GM12878 (cell line): ENCODE measurements around the gene HNRNPA2B1. TPM values are rescaled to one million over a fixed set of nuclear protein-coding genes. Genes with fewer than 3 reads are reported as not detected.

Source experiments
- ATAC-seq: fragments of 200-7000 bp; cut with Tn5 transposase; 3 replicates; pipeline ENCODE4 v1.9.1; 2020; ENCODE audit warnings: mild to moderate bottlenecking, moderate library complexity
- BruUV-seq: library from RNA; stranded (reverse); fragments of 400-500 nt; replicated peaks from 2 replicates; lab custom pipeline; 2021; lab: Mats Ljungman, UMichigan
- CTCF ChIA-PET: fragments of 300-600 bp; sonication (Branson Sonifier 250); formaldehyde crosslinking; extraction: SDS; loops from one replicate; lab custom pipeline; 2021; ENCODE audit warnings: inconsistent platforms; lab: Yijun Ruan, JAX
- POLR2A ChIA-PET: fragments of 350-600 bp; formaldehyde crosslinking; extraction: SDS; loops from one replicate; lab custom pipeline; 2021; ENCODE audit warnings: inconsistent platforms; lab: Charles Lee
- RAD21 ChIA-PET: fragments of 300-600 bp; sonication (Branson Sonifier 250); formaldehyde crosslinking; loops from one replicate; lab custom pipeline; 2023; ENCODE audit warnings: antibody characterized with exemption; ENCODE audit not compliant: unreplicated experiment; lab: Charles Lee
- SMC1A ChIA-PET: fragments of 300-600 bp; sonication (Branson Sonifier 250); formaldehyde crosslinking; loops from one replicate; lab custom pipeline; 2023; ENCODE audit not compliant: unreplicated experiment, uncharacterized antibody; lab: Charles Lee
- DNase-seq: peaks from one replicate; pipeline ENCODE4 v3.0.0-alpha.2; 2011; ENCODE audit warnings: low read depth, low spot score
- FAIRE-seq: peaks from 3 replicates; lab custom pipeline; 2011; peaks lifted over from hg19 to GRCh38; lab: Jason Lieb, UNC
- H2AFZ ChIP-seq: 2 replicates; pipeline ENCODE4 v1.6.0; 2011; ENCODE audit warnings: low read depth, low read length, control low read depth; ENCODE audit not compliant: control insufficient read depth
- H3K27ac ChIP-seq: 2 replicates; pipeline ENCODE4 v1.5.1; 2011; ENCODE audit warnings: control low read depth; ENCODE audit not compliant: control insufficient read depth, insufficient read depth
- H3K27me3 ChIP-seq, 2 experiments: replicated peaks in 1 of 2; 2 replicates each; pipeline versions ENCODE4 v1.6.0 to v1.6.1; 2011; ENCODE audit warnings: low read length in 1 of 2; ENCODE audit not compliant: control insufficient read depth in 2 of 2, insufficient read depth in 2 of 2
- H3K36me3 ChIP-seq, 2 experiments: 2 replicates each; pipeline ENCODE4 v1.5.1; 2011; ENCODE audit warnings: low read length in 1 of 2; ENCODE audit not compliant: control insufficient read depth in 2 of 2, insufficient read depth in 2 of 2
- H3K4me1 ChIP-seq: 2 replicates; pipeline ENCODE4 v1.6.1; 2011; ENCODE audit warnings: mild to moderate bottlenecking, low read length, moderate library complexity, mixed read lengths; ENCODE audit not compliant: control insufficient read depth, insufficient read depth
- H3K4me2 ChIP-seq: 2 replicates; pipeline ENCODE4 v1.6.0; 2011; ENCODE audit warnings: control low read depth; ENCODE audit not compliant: control insufficient read depth, insufficient read depth
- H3K4me3 ChIP-seq: fragments of 200-600 bp; sonication (generic); 2 replicates; pipeline ENCODE4 v1.5.1; 2016
- H3K79me2 ChIP-seq: 2 replicates; pipeline ENCODE4 v1.6.0; 2011; ENCODE audit warnings: low read length; ENCODE audit not compliant: control insufficient read depth, insufficient read depth
- H3K9ac ChIP-seq: 2 replicates; pipeline ENCODE4 v1.8.0; 2011; ENCODE audit warnings: low read length, control low read depth, mixed read lengths; ENCODE audit not compliant: control insufficient read depth, insufficient read depth
- H3K9me3 ChIP-seq: replicated peaks from 3 replicates; pipeline ENCODE4 v1.5.1; 2011; ENCODE audit warnings: mild to moderate bottlenecking, low read length; ENCODE audit not compliant: control insufficient read depth, insufficient read depth
- H4K20me1 ChIP-seq: 2 replicates; pipeline ENCODE4 v1.6.0; 2011; ENCODE audit not compliant: control insufficient read depth, insufficient read depth
- ATF7 ChIP-seq: fragments of 450-650 bp; IDR thresholded peaks from 2 replicates; pipeline ENCODE4 v1.6.1; 2016; ENCODE audit warnings: low read depth, mild to moderate bottlenecking
- CEBPZ ChIP-seq: fragments of 150-350 bp; IDR thresholded peaks from 2 replicates; pipeline ENCODE4 v1.6.1; 2016; ENCODE audit warnings: low read depth, low read length
- CREM ChIP-seq: IDR thresholded peaks from 2 replicates; pipeline ENCODE4 v1.6.1; 2014; ENCODE audit warnings: antibody characterized with exemption, low read depth
- CTCF ChIP-seq, 3 experiments: IDR thresholded peaks in 2 of 3; conservative IDR thresholded peaks in 1 of 3; 2 replicates each; pipeline ENCODE4 v1.5.1; 2011; ENCODE audit warnings: low read depth in 3 of 3, low read length in 3 of 3, mild to moderate bottlenecking in 3 of 3, control low read depth in 2 of 3, moderate library complexity in 2 of 3, inconsistent platforms in 1 of 3, mixed read lengths in 1 of 3; ENCODE audit not compliant: control insufficient read depth in 2 of 3, insufficient read depth in 1 of 3; ENCODE audit errors: extremely low read depth in 1 of 3
- KAT2A ChIP-seq: conservative IDR thresholded peaks from 2 replicates; pipeline ENCODE4 v1.6.1; 2011; ENCODE audit warnings: low read depth, low read length; ENCODE audit not compliant: control insufficient read depth
- POLR2AphosphoS5 ChIP-seq: IDR thresholded peaks from 2 replicates; pipeline ENCODE4 v1.6.1; 2011; ENCODE audit warnings: mild to moderate bottlenecking, low read length, inconsistent platforms
- REST ChIP-seq: IDR thresholded peaks from 2 replicates; pipeline ENCODE4 v1.6.1; 2012; ENCODE audit warnings: mild to moderate bottlenecking, low read depth, low read length
- STAT1 ChIP-seq: fragments of 450-650 bp; conservative IDR thresholded peaks from 2 replicates; pipeline ENCODE4 v1.6.1; 2014; ENCODE audit warnings: antibody characterized with exemption, mild to moderate bottlenecking
- WGBS: methylation state at CpG from one replicate; pipeline ENCODE4 v1.1.6; 2016; ENCODE audit warnings: low lambda C conversion rate; ENCODE audit not compliant: insufficient replicate concordance, insufficient coverage; ENCODE audit errors: missing lambda C conversion rate; 5-methylcytosine and 5-hydroxymethylcytosine counted together
- in situ Hi-C: fragments of 300-500 bp; cut with MboI; formaldehyde crosslinking; loops from 9 replicates; pipeline ENCODE4 v1.14.3; 2018; ENCODE audit warnings: mixed read lengths
- intact Hi-C: fragments of 100-400 bp; cut with micrococcal nuclease; formaldehyde crosslinking; loops from one replicate; pipeline ENCODE4 v1.14.2; 2022; ENCODE audit not compliant: unreplicated experiment
- polyA plus RNA-seq, 11 experiments: library from polyadenylated mRNA; depleted of rRNA in 4 of 11; unstranded in 6 of 11; stranded (reverse) in 5 of 11; fragments of >200 nt; fragmentation: Nextera tagmentation in 4 of 11; fragmentation: Illumina TruSeq in 1 of 11; extraction: Ambion mirVana in 4 of 11; extraction: Trizol in 1 of 11; gene quantifications; 1 replicate in 1 of 11; 2 replicates in 10 of 11; pipeline versions ENCODE4 v1.2.1 to v1.2.3, GENCODE V29; 2011 to 2016; ENCODE audit warnings: inconsistent platforms in 2 of 11, missing spikeins in 2 of 11, low read depth in 1 of 11
- total RNA-seq, 4 experiments: library from RNA; depleted of rRNA in 3 of 4; stranded (reverse); fragments of >200 nt in 3 of 4; fragmentation: Illumina TruSeq in 1 of 4; extraction: Trizol in 1 of 4; gene quantifications; 2 replicates each; pipeline versions ENCODE4 v1.2.1 to v1.2.3, GENCODE V29; 2013 to 2021
- TF ChIP-seq, protein P1 (sequence below): fragments of 150-350 bp; IDR thresholded peaks from 2 replicates; pipeline ENCODE4 v1.6.1; 2014; ENCODE audit warnings: mild to moderate bottlenecking, low read depth, low read length

The HNRNPA2B1 gene
- total and polyA plus RNA-seq, 10 of the 15 experiments (the other 5 are each of a cell fraction or from before 2014, with no cell fraction given) = 295 to 1,396 (median 932) TPM

- ATAC-seq = peak; percentile 75
- Histone ChIP-seq H2AFZ (peak within 1 kb of the TSS; percentile 99), H3K36me3 (no peaks in the 10 kb centered on the region), H3K4me3 (peak within 1 kb of the TSS; percentile 72), H3K9ac (peak within 1 kb of the TSS; percentile 86), H3K79me2 (peaks cover 55% of the 10 kb centered on the region), H3K9me3 (no peaks in the 10 kb centered on the region), H4K20me1 (no peaks in the 10 kb centered on the region; the same call in 1 of the 2 replicates), H3K4me2 (peak within 1 kb of the TSS; percentile 98), H3K4me1 (peaks cover 23% of the 10 kb centered on the region), H3K27me3 (no peaks in the 10 kb centered on the region), H3K27ac (peak within 1 kb of the TSS; percentile 88)
- BruUV-seq = no TSS peak
- intact Hi-C loops (loop anchor here (2.0 to 5.0 kb wide), 2 partner anchors 49 to 205 kb away; partner anchors contain the start of genes CBX3 and HNRNPA2B1), in situ Hi-C loops (no loop called here)
- no peak for FAIRE-seq
- under 1% methylated on average over 57 of the region's 95 CpGs for WGBS
- ChIA-PET SMC1A (interaction anchor here (1.0 to 3.2 kb wide), 15 partner anchors 9 to 258 kb away, joined by 3 to 30 read pairs (median 5); no protein-coding TSS in a partner anchor), CTCF (interaction anchor here (0.7 to 3.2 kb wide), 17 partner anchors 9 to 259 kb away, joined by 3 to 40 read pairs (median 5); partner anchors contain the start of gene HNRNPA2B1), POLR2A (interaction anchor here (0.7 to 2.2 kb wide), 18 partner anchors 9 to 185 kb away, joined by 3 to 42 read pairs (median 4); partner anchors contain the start of gene CBX3), RAD21 (interaction anchor here (0.7 to 3.1 kb wide), 21 partner anchors 9 to 259 kb away, joined by 3 to 54 read pairs (median 5); partner anchors contain the start of gene CBX3)
- DNase-seq = no peak
- TF ChIP-seq KAT2A = no peak
- no peak for TF ChIP-seq REST
- TF ChIP-seq, protein P1, sequence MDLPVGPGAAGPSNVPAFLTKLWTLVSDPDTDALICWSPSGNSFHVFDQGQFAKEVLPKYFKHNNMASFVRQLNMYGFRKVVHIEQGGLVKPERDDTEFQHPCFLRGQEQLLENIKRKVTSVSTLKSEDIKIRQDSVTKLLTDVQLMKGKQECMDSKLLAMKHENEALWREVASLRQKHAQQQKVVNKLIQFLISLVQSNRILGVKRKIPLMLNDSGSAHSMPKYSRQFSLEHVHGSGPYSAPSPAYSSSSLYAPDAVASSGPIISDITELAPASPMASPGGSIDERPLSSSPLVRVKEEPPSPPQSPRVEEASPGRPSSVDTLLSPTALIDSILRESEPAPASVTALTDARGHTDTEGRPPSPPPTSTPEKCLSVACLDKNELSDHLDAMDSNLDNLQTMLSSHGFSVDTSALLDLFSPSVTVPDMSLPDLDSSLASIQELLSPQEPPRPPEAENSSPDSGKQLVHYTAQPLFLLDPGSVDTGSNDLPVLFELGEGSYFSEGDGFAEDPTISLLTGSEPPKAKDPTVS = no peak
- TF ChIP-seq CTCF (IDR thresholded peaks at IDR 0.05 in 2 of 3, conservative IDR thresholded peaks at IDR 0.05 in 1 of 3; ENCODE audit: control insufficient read depth in 2 of 3, extremely low read depth in 1 of 3, insufficient read depth in 1 of 3, low read depth in 3 of 3, low read length in 3 of 3) = peak; percentile 6 to 17 (median 9); a peak in 1 of 6 replicates
- TF ChIP-seq CREM = no peak
- peak; percentile 56; the same call in 1 of the 2 replicates for TF ChIP-seq POLR2AphosphoS5
- TF ChIP-seq CEBPZ = no peak
- no peak for TF ChIP-seq ATF7
- TF ChIP-seq STAT1 = no peak
These were observed 48.4 kb downstream of the HNRNPA2B1 start, which contains the start of gene NFE2L3 for GRCh38 chr7:26151953-26152781. NFE2L3 (plus strand) TSS chr7:26152198; CDS start chr7:26152499, 301 bp downstream.
